SH-SY5Y (cell line): ENCODE measurements around the gene CAMK2D.

Experiments
- GATA2 ChIP-seq: IDR thresholded peaks from 2 replicates; pipeline ENCODE4 v1.6.1; 2011; ENCODE audit warnings: mild to moderate bottlenecking, low read depth, low read length
- GATA3 ChIP-seq: IDR thresholded peaks from 2 replicates; pipeline ENCODE4 v1.6.1; 2011; ENCODE audit warnings: low read depth, mild to moderate bottlenecking, low read length, moderate library complexity

DNA sequence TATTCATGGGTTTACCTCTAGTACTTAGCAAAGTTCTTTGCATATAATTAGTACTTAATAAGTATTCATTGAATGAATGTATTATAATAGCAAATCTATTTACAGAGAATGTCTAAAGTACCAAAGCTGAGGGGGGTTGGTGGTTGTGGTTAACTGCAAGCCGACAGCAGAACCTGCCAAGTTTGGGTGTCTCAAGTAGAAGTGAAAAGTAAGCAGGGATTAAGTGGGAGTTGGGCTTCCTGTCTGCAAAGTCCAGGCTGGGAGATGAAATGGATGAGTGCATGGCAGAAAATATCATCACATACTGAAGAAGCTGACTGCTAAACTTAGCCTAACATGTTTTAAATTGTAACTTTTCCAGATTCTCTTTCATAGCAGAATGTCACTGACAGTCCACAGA lies 169.6 kb downstream of the CAMK2D start:
- no peak for TF ChIP-seq GATA3
- no peak for TF ChIP-seq GATA2
